LNCaP clone FGC (cell line): ENCODE data around the gene ADAMTSL5.

ENCODE experiments used
- DNase-seq: peaks from one replicate; pipeline ENCODE4 v3.0.0-alpha.2; 2011; ENCODE audit warnings: low read depth
- H3K4me3 ChIP-seq: 2 replicates; pipeline ENCODE4 v1.5.1; 2011; ENCODE audit warnings: mild to moderate bottlenecking, low read depth, low read length, control low read depth
- CTCF ChIP-seq: IDR thresholded peaks from 2 replicates; pipeline ENCODE4 v1.5.1; 2012; ENCODE audit warnings: mild to moderate bottlenecking; ENCODE audit not compliant: control insufficient read depth, insufficient read depth; ENCODE audit errors: extremely low read depth

The ADAMTSL5 gene

DNA sequence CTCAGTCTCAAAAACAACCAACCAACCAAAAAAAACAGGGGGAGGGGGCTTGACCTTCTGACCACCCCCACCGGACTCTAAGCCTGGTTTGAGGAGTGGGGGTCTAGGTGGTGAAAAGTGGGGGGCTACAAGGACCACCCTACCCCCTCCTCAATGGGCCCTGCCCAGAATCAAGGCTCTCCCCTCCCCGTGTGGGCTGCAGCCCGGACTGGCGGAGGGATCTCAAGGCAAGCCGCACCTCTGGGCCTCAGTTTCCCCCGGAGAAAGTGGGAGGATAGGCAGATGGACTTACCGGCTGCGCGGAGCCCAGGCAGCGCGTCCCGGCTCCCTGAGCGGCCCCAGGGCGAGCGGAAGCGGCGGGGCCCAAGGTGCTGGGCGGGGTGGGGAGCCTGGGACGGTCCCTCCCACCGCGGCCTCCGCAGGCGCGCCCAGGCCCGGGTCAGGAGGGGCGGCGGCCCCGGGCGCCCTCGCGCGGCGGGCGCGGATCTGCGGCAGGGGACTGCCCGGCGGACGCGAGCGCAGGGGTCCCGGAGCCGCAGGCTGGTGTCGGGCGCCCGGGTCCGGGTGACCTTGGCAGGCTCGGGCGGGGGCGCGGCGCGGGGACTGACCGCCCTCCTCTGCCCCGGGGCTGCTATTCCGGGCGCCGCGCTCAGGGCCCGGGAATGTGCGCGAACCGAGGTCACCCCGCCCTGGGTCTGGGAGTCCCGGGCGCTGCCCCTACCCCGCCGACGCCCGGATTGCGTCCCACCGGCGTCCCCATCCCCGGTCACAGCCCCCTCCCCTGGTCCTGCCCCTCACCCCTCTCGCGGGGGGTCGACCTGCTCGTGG, at the start of gene ADAMTSL5:
TSS of gene ADAMTSL5 (minus strand) at position 349 of the 828 bp plus-strand sequence. CDS start 2,076 bp downstream, outside the sequence.
- no peak for DNase-seq
- peak; percentile 29 for TF ChIP-seq CTCF
- no peak within 1 kb of the TSS for H3K4me3 ChIP-seq

DNA sequence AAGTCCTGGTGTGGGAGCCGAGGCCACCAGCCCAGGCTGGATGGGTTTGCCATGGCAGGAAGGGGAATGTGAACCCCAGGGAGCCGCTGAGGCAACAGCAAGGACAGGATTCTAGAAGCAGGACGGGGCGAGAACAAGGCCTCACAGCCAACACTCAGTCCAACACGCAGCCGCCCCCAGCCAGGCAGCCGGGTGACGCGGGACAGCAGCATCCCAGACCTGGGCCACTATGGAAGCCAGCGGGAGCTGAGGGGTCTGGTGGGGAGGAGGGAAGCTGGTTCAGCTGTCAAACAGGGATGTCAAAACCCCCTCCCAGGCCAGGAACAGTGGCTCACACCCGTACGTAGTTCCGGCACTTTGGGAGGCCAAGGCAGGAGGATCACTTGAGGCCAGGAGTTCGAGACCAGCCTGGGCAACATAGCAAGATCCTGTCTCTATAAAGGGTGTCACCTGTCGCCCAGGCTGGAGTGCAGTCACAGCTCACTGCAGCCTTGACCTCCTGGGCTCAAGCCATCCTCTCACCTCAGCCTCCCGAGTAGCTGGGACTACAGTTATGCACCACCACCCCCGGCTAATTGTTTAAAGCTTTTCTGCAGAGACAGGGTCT, 48.5 kb upstream of the ADAMTSL5 start:
- no peak for DNase-seq
- TF ChIP-seq CTCF: no peak
- no peak overlapping the region for H3K4me3 ChIP-seq

- no peak overlapping the region for H3K4me3 ChIP-seq
- DNase-seq: no peak
- TF ChIP-seq CTCF: no peak
Measured at GRCh38 chr19:1560286-1560882, 47.6 kb upstream of the ADAMTSL5 start.

DNA sequence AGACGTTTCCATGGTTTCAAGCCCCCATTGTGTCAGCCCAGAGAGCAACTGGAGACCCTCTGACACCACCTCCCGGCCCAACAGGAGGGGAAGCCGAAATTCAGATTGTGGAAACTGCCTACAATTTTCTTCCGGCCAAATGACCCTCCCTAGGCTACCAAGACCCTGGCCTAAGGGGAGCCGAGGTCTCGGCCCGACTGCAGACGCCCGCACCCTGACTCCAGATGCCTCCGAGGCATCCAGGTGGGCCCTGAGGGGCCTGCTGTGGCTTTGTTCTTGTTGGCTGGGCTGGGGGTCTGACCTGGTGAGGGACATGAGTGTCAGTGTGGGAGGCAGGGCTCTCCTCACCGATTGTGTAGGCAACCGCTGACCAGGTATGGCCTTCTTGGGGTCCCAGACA, 45.7 kb upstream of the ADAMTSL5 start:
- no peak for TF ChIP-seq CTCF
- no peak overlapping the region for H3K4me3 ChIP-seq
- DNase-seq: no peak

- no peak for TF ChIP-seq CTCF
- H3K4me3 ChIP-seq: no peak overlapping the region
- no peak for DNase-seq
Measured at GRCh38 chr19:1556390-1557070, 43.7 kb upstream of the ADAMTSL5 start.

GRCh38 chr19:1555487-1556389, 42.9 kb upstream of the ADAMTSL5 start:
- DNase-seq: no peak
- no peak for TF ChIP-seq CTCF
- no peak overlapping the region for H3K4me3 ChIP-seq
